PFSK-1 (cell line): Measurements from ENCODE around the gene RER1.

Experiments
- POLR2AphosphoS5 ChIP-seq: IDR thresholded peaks from 2 replicates; pipeline ENCODE4 v1.6.1; 2012; ENCODE audit warnings: low read depth, mild to moderate bottlenecking, control low read depth, low read length, moderate library complexity
- REST ChIP-seq, 2 experiments: IDR thresholded peaks; 2 replicates each; pipeline versions ENCODE4 v1.6.1 to v1.8.0; 2011 to 2012; ENCODE audit warnings: low read depth in 2 of 2, low read length in 2 of 2, control low read depth in 1 of 2, inconsistent platforms in 1 of 2, mild to moderate bottlenecking in 1 of 2, moderate library complexity in 1 of 2; ENCODE audit not compliant: insufficient read depth in 1 of 2
- SIN3A ChIP-seq: IDR thresholded peaks from 2 replicates; pipeline ENCODE4 v1.6.1; 2012; ENCODE audit warnings: mild to moderate bottlenecking, low read length, moderate library complexity, borderline replicate concordance; ENCODE audit not compliant: insufficient read depth

DNA sequence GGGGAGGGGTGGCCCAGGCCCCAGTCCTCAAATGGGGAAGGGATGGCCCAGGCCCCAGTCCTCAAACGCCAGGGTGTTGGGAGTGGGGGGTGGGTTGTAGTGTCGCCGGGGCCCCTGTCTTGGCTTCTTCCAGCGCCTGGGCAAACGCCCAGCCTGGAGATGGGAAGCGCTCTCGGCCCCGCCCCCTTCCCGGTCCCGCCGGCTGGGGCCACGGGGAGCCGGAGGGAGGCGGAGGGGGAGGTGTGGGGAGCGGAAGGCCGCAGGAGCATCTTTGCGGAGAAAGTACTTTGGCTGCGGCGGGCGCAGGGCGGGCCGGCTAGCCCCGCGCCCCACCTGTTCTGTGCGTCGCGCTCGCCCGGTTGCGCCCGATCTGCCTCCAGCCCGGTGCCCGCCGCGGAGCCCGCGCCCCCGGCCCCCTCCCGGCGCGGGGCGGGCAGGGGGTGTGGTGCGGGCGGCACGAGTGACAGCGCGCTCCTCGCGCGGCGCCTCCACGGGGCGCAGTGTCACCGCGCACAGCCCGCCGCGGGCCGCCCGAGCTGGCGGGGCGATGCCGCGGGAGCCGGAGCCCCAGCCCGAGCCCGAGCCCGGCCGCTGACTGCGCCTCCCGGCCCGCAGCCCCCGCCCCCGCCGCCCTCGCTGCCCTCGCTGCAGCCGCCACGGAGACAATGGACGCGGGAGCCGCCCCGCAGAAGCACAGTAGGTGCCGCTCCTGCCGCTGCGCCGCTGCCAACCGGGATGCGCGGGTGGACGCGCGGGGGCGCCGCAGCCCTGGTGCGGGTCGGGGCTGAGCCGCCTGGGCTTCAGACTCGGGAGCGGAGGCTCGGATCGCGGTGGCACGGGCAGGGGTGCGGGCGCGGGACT, 51.9 kb downstream of the RER1 start:
- TF ChIP-seq POLR2AphosphoS5: no peak
- no peak for TF ChIP-seq REST (IDR thresholded peaks at IDR 0.05; ENCODE audit: insufficient read depth in 1 of 2, low read depth in 2 of 2, low read length in 2 of 2)
- no peak for TF ChIP-seq SIN3A
